A549 (cell line): ENCODE results near the gene MCU.

ENCODE experiments used
- BHLHE40 ChIP-seq: IDR thresholded peaks from 2 replicates; pipeline ENCODE4 v1.6.1; 2012; ENCODE audit warnings: low read depth, low read length, inconsistent platforms
- GATA3 ChIP-seq: IDR thresholded peaks from 2 replicates; pipeline ENCODE4 v1.6.1; 2012; ENCODE audit warnings: borderline replicate concordance
- HDAC2 ChIP-seq: fragments of 200-600 bp; sonication (generic); IDR thresholded peaks from 2 replicates; pipeline ENCODE4 v1.6.1; 2016
- KDM5A ChIP-seq: fragments of 200-600 bp; sonication (generic); IDR thresholded peaks from 2 replicates; pipeline ENCODE4 v1.6.1; 2016; ENCODE audit warnings: antibody characterized with exemption, mild to moderate bottlenecking
- MAFK ChIP-seq: fragments of 450-650 bp; IDR thresholded peaks from 2 replicates; pipeline ENCODE4 v1.6.1; 2014; ENCODE audit not compliant: partially characterized antibody
- NR3C1 ChIP-seq: fragments of >200 bp; sonication (Bioruptor Twin); formaldehyde crosslinking; IDR thresholded peaks from 3 replicates; pipeline ENCODE4 v1.6.1; 2017
- POLR2A ChIP-seq: IDR thresholded peaks from 2 replicates; pipeline ENCODE4 v1.6.1; 2012; ENCODE audit warnings: mild to moderate bottlenecking, low read length
- RAD21 ChIP-seq, 2 experiments: fragments of >200 bp in 1 of 2; sonication (Bioruptor Twin) in 1 of 2; formaldehyde crosslinking in 1 of 2; IDR thresholded peaks in 1 of 2; conservative IDR thresholded peaks in 1 of 2; 2 replicates in 1 of 2; 3 replicates in 1 of 2; pipeline ENCODE4 v1.6.1; 2012 to 2018; ENCODE audit warnings: inconsistent platforms in 1 of 2
- RFX5 ChIP-seq: fragments of 450-650 bp; IDR thresholded peaks from 2 replicates; pipeline ENCODE4 v1.7.1; 2014; ENCODE audit warnings: antibody characterized with exemption, mild to moderate bottlenecking, moderate library complexity
- TF ChIP-seq, protein P1 (sequence below): fragments of >200 bp; sonication (Bioruptor Twin); formaldehyde crosslinking; IDR thresholded peaks from 3 replicates; pipeline ENCODE4 v1.6.1; 2016
- TF ChIP-seq, protein P2 (sequence below): fragments of >200 bp; sonication (Bioruptor Twin); formaldehyde crosslinking; IDR thresholded peaks from 3 replicates; pipeline ENCODE4 v1.5.1; 2016
- TF ChIP-seq, protein P3 (sequence below): IDR thresholded peaks from 2 replicates; pipeline ENCODE4 v1.6.1; 2012
- TF ChIP-seq, protein P4 (sequence below): fragments of 200-600 bp; sonication (generic); IDR thresholded peaks from 2 replicates; pipeline ENCODE4 v1.6.1; 2016; ENCODE audit warnings: antibody characterized with exemption, mild to moderate bottlenecking, moderate library complexity
- TF ChIP-seq, protein P5 (sequence below): IDR thresholded peaks from 2 replicates; pipeline ENCODE4 v1.6.1; 2012

DNA sequence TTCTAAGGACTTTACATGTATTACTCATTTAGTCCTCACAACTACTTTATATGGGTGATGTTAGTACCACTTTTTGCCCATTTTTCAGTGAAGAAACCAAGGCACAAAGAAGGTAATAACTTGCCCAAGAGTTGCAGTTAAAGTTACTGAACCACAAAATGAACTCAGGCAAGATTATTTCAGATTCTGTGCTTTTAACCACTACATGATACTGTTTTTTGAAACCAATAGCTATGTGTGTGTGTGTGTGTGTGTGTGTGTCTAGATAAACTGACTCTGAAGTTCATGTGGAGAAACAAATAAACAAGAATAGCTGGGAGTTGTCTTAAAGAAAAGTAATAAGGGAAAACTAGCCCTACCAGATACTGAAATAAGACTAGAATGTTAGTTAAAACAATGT is 140.8 kb downstream of the MCU start:
- TF ChIP-seq RAD21 (conservative IDR thresholded peaks at IDR 0.05 in 1 of 2, IDR thresholded peaks at IDR 0.05 in 1 of 2): no peak
- TF ChIP-seq, protein P1, sequence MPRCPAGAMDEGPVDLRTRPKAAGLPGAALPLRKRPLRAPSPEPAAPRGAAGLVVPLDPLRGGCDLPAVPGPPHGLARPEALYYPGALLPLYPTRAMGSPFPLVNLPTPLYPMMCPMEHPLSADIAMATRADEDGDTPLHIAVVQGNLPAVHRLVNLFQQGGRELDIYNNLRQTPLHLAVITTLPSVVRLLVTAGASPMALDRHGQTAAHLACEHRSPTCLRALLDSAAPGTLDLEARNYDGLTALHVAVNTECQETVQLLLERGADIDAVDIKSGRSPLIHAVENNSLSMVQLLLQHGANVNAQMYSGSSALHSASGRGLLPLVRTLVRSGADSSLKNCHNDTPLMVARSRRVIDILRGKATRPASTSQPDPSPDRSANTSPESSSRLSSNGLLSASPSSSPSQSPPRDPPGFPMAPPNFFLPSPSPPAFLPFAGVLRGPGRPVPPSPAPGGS: no peak
- TF ChIP-seq, protein P2, sequence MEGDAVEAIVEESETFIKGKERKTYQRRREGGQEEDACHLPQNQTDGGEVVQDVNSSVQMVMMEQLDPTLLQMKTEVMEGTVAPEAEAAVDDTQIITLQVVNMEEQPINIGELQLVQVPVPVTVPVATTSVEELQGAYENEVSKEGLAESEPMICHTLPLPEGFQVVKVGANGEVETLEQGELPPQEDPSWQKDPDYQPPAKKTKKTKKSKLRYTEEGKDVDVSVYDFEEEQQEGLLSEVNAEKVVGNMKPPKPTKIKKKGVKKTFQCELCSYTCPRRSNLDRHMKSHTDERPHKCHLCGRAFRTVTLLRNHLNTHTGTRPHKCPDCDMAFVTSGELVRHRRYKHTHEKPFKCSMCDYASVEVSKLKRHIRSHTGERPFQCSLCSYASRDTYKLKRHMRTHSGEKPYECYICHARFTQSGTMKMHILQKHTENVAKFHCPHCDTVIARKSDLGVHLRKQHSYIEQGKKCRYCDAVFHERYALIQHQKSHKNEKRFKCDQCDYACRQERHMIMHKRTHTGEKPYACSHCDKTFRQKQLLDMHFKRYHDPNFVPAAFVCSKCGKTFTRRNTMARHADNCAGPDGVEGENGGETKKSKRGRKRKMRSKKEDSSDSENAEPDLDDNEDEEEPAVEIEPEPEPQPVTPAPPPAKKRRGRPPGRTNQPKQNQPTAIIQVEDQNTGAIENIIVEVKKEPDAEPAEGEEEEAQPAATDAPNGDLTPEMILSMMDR: no peak
- TF ChIP-seq MAFK: no peak
- TF ChIP-seq, protein P3, sequence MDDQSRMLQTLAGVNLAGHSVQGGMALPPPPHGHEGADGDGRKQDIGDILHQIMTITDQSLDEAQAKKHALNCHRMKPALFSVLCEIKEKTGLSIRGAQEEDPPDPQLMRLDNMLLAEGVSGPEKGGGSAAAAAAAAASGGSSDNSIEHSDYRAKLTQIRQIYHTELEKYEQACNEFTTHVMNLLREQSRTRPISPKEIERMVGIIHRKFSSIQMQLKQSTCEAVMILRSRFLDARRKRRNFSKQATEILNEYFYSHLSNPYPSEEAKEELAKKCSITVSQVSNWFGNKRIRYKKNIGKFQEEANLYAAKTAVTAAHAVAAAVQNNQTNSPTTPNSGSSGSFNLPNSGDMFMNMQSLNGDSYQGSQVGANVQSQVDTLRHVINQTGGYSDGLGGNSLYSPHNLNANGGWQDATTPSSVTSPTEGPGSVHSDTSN: no peak
- TF ChIP-seq, protein P4, sequence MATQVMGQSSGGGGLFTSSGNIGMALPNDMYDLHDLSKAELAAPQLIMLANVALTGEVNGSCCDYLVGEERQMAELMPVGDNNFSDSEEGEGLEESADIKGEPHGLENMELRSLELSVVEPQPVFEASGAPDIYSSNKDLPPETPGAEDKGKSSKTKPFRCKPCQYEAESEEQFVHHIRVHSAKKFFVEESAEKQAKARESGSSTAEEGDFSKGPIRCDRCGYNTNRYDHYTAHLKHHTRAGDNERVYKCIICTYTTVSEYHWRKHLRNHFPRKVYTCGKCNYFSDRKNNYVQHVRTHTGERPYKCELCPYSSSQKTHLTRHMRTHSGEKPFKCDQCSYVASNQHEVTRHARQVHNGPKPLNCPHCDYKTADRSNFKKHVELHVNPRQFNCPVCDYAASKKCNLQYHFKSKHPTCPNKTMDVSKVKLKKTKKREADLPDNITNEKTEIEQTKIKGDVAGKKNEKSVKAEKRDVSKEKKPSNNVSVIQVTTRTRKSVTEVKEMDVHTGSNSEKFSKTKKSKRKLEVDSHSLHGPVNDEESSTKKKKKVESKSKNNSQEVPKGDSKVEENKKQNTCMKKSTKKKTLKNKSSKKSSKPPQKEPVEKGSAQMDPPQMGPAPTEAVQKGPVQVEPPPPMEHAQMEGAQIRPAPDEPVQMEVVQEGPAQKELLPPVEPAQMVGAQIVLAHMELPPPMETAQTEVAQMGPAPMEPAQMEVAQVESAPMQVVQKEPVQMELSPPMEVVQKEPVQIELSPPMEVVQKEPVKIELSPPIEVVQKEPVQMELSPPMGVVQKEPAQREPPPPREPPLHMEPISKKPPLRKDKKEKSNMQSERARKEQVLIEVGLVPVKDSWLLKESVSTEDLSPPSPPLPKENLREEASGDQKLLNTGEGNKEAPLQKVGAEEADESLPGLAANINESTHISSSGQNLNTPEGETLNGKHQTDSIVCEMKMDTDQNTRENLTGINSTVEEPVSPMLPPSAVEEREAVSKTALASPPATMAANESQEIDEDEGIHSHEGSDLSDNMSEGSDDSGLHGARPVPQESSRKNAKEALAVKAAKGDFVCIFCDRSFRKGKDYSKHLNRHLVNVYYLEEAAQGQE: no peak
- TF ChIP-seq BHLHE40: no peak
- no peak for TF ChIP-seq POLR2A
- TF ChIP-seq RFX5: no peak
- TF ChIP-seq HDAC2: no peak
- no peak for TF ChIP-seq KDM5A
- TF ChIP-seq, protein P5, sequence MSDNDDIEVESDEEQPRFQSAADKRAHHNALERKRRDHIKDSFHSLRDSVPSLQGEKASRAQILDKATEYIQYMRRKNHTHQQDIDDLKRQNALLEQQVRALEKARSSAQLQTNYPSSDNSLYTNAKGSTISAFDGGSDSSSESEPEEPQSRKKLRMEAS: no peak
- TF ChIP-seq GATA3: no peak
- no peak for TF ChIP-seq NR3C1
